ENCODE results near the gene DOCK2. TPM values are rescaled to one million over a fixed set of nuclear protein-coding genes. Genes with fewer than 3 reads are reported as not detected.

The DOCK2 gene
- total and polyA plus RNA-seq, 2 donors (not counting 3 experiments of a cell fraction or from before 2014, with no cell fraction given), result 0.62 to 4.8 TPM

- CTCF ChIA-PET, result interaction anchor here (1.1 to 1.9 kb wide), 4 partner anchors 8 to 373 kb away, joined by 3 to 14 read pairs (median 6); partner anchors contain the start of gene INSYN2B
- POLR2A ChIA-PET, result no interaction called here
- no peak overlapping the region for H2AFZ ChIP-seq (ENCODE audit: low read depth, low read length)
- H3K36me3 ChIP-seq (ENCODE audit: control insufficient read depth in 2 of 2, extremely low read depth in 1 of 2, insufficient read depth in 2 of 2, low read length in 2 of 2), result no peaks in the 10 kb centered on the region
- no peak for DNase-seq (ENCODE audit: low read depth, low spot score)
- no peaks in the 10 kb centered on the region for H3K79me2 ChIP-seq (ENCODE audit: control insufficient read depth, insufficient read depth, low read length)
- H4K20me1 ChIP-seq (replicated peaks; ENCODE audit: control insufficient read depth, extremely low read depth, insufficient read depth, low read length), result no peaks in the 10 kb centered on the region
- H3K27ac ChIP-seq (ENCODE audit: insufficient read depth, low read depth, low read length), result peak overlapping the region; percentile 98
- no peaks in the 10 kb centered on the region for H3K9me1 ChIP-seq (replicated peaks; ENCODE audit: control insufficient read depth, extremely low read depth, insufficient read depth, low read length)
- no peak overlapping the region for H3K9ac ChIP-seq (replicated peaks; ENCODE audit: extremely low read depth, insufficient read depth, low read length)
- intact Hi-C loops (cut with micrococcal nuclease) (loop anchor here (2.0 kb wide), 2 partner anchors 453 to 521 kb away; no protein-coding TSS in a partner anchor), dilution Hi-C loops (cut with MboI; ENCODE audit: extremely low pct_ligation_motif_present, low sequenced_read_pairs) (no loop called here)
- no peaks in the 10 kb centered on the region for H3K9me3 ChIP-seq (replicated peaks; ENCODE audit: control insufficient read depth, insufficient read depth, low read length)
- peaks cover 34% of the 10 kb centered on the region for H3K4me1 ChIP-seq (ENCODE audit: control insufficient read depth, extremely low read depth, insufficient read depth, low read length)
- no peak overlapping the region for H3K4me2 ChIP-seq (ENCODE audit: insufficient read depth, low read length)
- no peaks in the 10 kb centered on the region for H3K27me3 ChIP-seq (ENCODE audit: control insufficient read depth in 2 of 2, insufficient read depth in 2 of 2, low read length in 2 of 2)
- no peak for FAIRE-seq
- TF ChIP-seq POLR2A (IDR thresholded peaks at IDR 0.05; ENCODE audit: low read depth, low read length), result no peak
- no peak for TF ChIP-seq JUN (IDR thresholded peaks at IDR 0.05; ENCODE audit: borderline replicate concordance, insufficient read depth, insufficient read length, low read depth)
- no peak for TF ChIP-seq FOS (IDR thresholded peaks at IDR 0.05; ENCODE audit: borderline replicate concordance, insufficient read depth, low read length)
- TF ChIP-seq GATA2 (IDR thresholded peaks at IDR 0.05; ENCODE audit: insufficient read depth, insufficient read length, low read depth, low read length), result no peak
- no peak for TF ChIP-seq POLR2AphosphoS5 (IDR thresholded peaks at IDR 0.05; ENCODE audit: insufficient read depth, low read depth, low read length)
- BruUV-seq (replicated peaks), result no TSS peak
- H3K4me3 ChIP-seq (replicated peaks in 1 of 3; ENCODE audit: insufficient read depth in 1 of 3, low read depth in 1 of 3, low read length in 3 of 3), result no peak overlapping the region
Measured at GRCh38 chr5:169697976-169698375, 60.9 kb downstream of the DOCK2 start.

DNA sequence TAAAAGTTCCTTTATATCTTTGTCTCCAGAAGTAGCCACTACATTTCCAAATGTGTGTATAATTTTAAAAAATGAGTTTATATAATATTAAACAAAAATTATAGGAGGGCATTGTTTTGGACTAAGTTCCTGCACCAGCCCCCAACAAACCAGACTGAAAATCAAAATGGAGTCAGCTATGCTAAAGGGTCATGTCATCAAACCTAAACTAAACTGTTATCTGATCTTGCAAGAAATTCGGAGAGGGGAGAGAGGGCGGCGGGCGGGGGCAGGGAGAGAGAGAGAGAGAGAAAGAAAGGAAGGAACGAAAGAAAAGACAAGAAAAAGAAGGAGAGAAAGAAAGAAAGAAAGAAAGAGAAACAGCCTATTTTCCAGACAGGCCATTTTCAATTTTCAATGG is 63.5 kb downstream of the DOCK2 start:
- Histone ChIP-seq H4K20me1 (replicated peaks; ENCODE audit: control insufficient read depth, extremely low read depth, insufficient read depth, low read length) (no peaks in the 10 kb centered on the region), H3K4me3 (replicated peaks in 1 of 3; ENCODE audit: insufficient read depth in 1 of 3, low read depth in 1 of 3, low read length in 3 of 3) (no peak overlapping the region), H3K36me3 (ENCODE audit: control insufficient read depth in 2 of 2, extremely low read depth in 1 of 2, insufficient read depth in 2 of 2, low read length in 2 of 2) (no peaks in the 10 kb centered on the region), H2AFZ (ENCODE audit: low read depth, low read length) (no peak overlapping the region), H3K27me3 (ENCODE audit: control insufficient read depth in 2 of 2, insufficient read depth in 2 of 2, low read length in 2 of 2) (no peaks in the 10 kb centered on the region), H3K79me2 (ENCODE audit: control insufficient read depth, insufficient read depth, low read length) (no peaks in the 10 kb centered on the region), H3K4me2 (ENCODE audit: insufficient read depth, low read length) (no peak overlapping the region), H3K27ac (ENCODE audit: insufficient read depth, low read depth, low read length) (no peak overlapping the region), H3K4me1 (ENCODE audit: control insufficient read depth, extremely low read depth, insufficient read depth, low read length) (peaks cover 30% of the 10 kb centered on the region), H3K9me1 (replicated peaks; ENCODE audit: control insufficient read depth, extremely low read depth, insufficient read depth, low read length) (no peaks in the 10 kb centered on the region), H3K9ac (replicated peaks; ENCODE audit: extremely low read depth, insufficient read depth, low read length) (no peak overlapping the region), H3K9me3 (replicated peaks; ENCODE audit: control insufficient read depth, insufficient read depth, low read length) (no peaks in the 10 kb centered on the region)
- TF ChIP-seq FOS (IDR thresholded peaks at IDR 0.05; ENCODE audit: borderline replicate concordance, insufficient read depth, low read length) (no peak), POLR2A (IDR thresholded peaks at IDR 0.05; ENCODE audit: low read depth, low read length) (no peak), EZH2 (IDR thresholded peaks at IDR 0.05; ENCODE audit: borderline replicate concordance, low read depth, low read length, severe bottlenecking) (no peak), POLR2AphosphoS5 (IDR thresholded peaks at IDR 0.05; ENCODE audit: insufficient read depth, low read depth, low read length) (no peak), GATA2 (IDR thresholded peaks at IDR 0.05; ENCODE audit: insufficient read depth, insufficient read length, low read depth, low read length) (no peak), CTCF (IDR thresholded peaks at IDR 0.05; ENCODE audit: extremely low read depth in 1 of 2, insufficient read depth in 1 of 2, low read depth in 1 of 2, low read length in 2 of 2) (no peak), MYC (IDR thresholded peaks at IDR 0.05; ENCODE audit: low read depth, low read length) (no peak), JUN (IDR thresholded peaks at IDR 0.05; ENCODE audit: borderline replicate concordance, insufficient read depth, insufficient read length, low read depth) (no peak)
- TF ChIP-seq, protein P1, sequence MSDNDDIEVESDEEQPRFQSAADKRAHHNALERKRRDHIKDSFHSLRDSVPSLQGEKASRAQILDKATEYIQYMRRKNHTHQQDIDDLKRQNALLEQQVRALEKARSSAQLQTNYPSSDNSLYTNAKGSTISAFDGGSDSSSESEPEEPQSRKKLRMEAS (IDR thresholded peaks at IDR 0.05; ENCODE audit: insufficient read depth, insufficient read length), result no peak
- CTCF ChIA-PET, result interaction anchor here (1.1 to 4.9 kb wide), 3 partner anchors 21 to 370 kb away, joined by 6 to 180 read pairs (median 8); partner anchors contain the start of gene INSYN2B
- intact Hi-C loops (cut with micrococcal nuclease), result loop anchor here (1.0 to 10.0 kb wide), 2 partner anchors 484 to 724 kb away; no protein-coding TSS in a partner anchor
- no peak for FAIRE-seq
- DNase-seq (ENCODE audit: low read depth, low spot score), result no peak
- POLR2A ChIA-PET, result no interaction called here
- dilution Hi-C loops (cut with MboI; ENCODE audit: extremely low pct_ligation_motif_present, low sequenced_read_pairs), result no loop called here
- no TSS peak for BruUV-seq (replicated peaks)
